HEK293 (cell line): ENCODE data around the gene DPF3.

ENCODE experiments used
- CTCF ChIP-seq: fragments of 450-650 bp; formaldehyde crosslinking; IDR thresholded peaks from 2 replicates; pipeline ENCODE4 v1.5.1; 2016; ENCODE audit warnings: missing biosample characterization, missing genetic modification characterization
- KLF16 ChIP-seq: fragments of 450-650 bp; formaldehyde crosslinking; IDR thresholded peaks from 2 replicates; pipeline ENCODE4 v1.5.1; 2017; ENCODE audit warnings: missing biosample characterization, missing genetic modification characterization
- PATZ1 ChIP-seq: fragments of 450-650 bp; formaldehyde crosslinking; IDR thresholded peaks from 2 replicates; pipeline ENCODE4 v1.5.1; 2016; ENCODE audit warnings: missing biosample characterization, missing genetic modification characterization
- TCF7L2 ChIP-seq: IDR thresholded peaks from 2 replicates; pipeline ENCODE4 v1.6.1; 2011; ENCODE audit warnings: low read depth, mild to moderate bottlenecking, inconsistent platforms, low read length, moderate library complexity, borderline replicate concordance
- ZNF174 ChIP-seq: fragments of 450-650 bp; formaldehyde crosslinking; IDR thresholded peaks from 2 replicates; pipeline ENCODE4 v1.5.0; 2017; ENCODE audit warnings: missing biosample characterization, mild to moderate bottlenecking, missing genetic modification characterization
- ZNF302 ChIP-seq: fragments of 450-650 bp; formaldehyde crosslinking; IDR thresholded peaks from 2 replicates; pipeline ENCODE4 v1.5.1; 2016; ENCODE audit warnings: missing biosample characterization, missing genetic modification characterization, low read depth

GRCh38 chr14:72741826-72742117, 152.1 kb downstream of the DPF3 start:
- no peak for TF ChIP-seq ZNF302 (tag by site-specific recombination)
- no peak for TF ChIP-seq CTCF (tag by site-specific recombination)
- TF ChIP-seq PATZ1 (tag by site-specific recombination) = no peak
- TF ChIP-seq KLF16 = no peak
- no peak for TF ChIP-seq ZNF174 (tag by site-specific recombination)
- TF ChIP-seq TCF7L2 = no peak
